GM19240 (cell line): ENCODE data around the gene ARMC8.
A peak's percentile ranks its signal among the peaks of the same experiment; 100 is the strongest.
"Not testable (repeated sequence)": the region's sequence is repeated elsewhere in the genome, so short reads cannot be mapped to it uniquely, and the experiment has no call there.

Experiments
- DNase-seq: peaks from one replicate; pipeline ENCODE4 v3.0.0; 2011; ENCODE audit warnings: low spot score; ENCODE audit not compliant: insufficient read length

ARMC8 gene

GRCh38 chr3:138187296-138188012 is at the start of gene ARMC8:
Gene ARMC8, plus strand, starts transcription at chr3:138187301. Its CDS starts 254 bp downstream, at chr3:138187555.
- peak; percentile 11 for DNase-seq

- DNase-seq, result no peak
Measured at GRCh38 chr3:138137861-138138260, 49.2 kb upstream of the ARMC8 start.

DNA sequence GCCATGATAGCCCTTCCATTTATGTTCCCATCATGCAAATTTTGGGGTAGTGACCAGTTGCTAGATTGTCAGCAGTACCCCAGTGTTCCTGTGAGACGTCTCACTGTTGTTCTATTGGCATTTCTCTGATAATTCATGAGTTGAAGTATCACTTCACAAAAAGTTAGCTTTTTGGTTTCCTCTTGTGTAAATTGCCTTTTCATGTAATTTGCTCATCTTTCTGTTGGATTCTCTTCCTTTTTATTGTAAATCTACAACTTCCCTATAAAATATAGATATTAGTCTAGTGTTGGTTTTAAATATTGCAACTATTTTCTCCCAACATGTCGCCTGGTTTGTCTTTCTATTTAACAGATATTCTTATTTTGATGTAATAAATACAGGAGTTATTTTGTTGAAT is 47.4 kb upstream of the ARMC8 start:
- no peak for DNase-seq

DNA sequence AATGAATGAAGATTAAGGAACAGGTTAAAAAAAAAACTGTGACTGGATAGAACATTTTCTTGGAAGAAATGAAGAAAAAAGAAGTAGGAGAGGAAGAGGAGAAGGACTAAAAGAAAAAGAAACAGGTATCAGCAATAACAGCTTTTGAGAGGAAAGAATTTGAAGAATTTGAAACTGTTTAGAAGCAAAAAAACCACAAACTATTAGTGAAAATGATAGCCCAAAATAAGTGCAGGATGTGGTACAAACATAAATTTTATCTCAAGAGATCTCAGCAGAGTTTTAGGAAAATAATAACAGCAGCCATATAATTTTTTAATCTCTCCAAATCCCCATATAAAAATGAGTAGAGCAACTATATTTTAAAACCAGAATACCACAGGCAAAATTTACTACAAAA is 46.2 kb upstream of the ARMC8 start:
- no peak for DNase-seq

DNA sequence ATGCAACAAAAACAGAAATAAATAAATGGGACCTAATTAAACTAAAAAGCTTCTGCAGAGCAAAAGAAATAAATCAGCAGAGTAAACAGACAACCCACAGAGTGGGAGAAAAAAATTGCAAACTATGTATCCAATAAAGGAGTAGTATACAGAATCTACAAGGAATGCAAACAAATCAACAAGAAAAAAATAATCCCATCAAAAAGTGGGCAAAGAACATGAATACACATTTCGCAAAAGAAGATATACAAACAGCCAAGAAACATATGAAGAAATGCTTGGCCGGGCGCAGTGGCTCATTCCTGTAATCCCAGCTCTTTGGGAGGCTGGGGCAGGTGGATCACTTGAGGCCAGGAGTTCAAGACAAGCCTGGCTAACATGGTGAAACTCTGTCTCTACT is 44.9 kb upstream of the ARMC8 start:
- not testable (repeated sequence) for DNase-seq

DNA sequence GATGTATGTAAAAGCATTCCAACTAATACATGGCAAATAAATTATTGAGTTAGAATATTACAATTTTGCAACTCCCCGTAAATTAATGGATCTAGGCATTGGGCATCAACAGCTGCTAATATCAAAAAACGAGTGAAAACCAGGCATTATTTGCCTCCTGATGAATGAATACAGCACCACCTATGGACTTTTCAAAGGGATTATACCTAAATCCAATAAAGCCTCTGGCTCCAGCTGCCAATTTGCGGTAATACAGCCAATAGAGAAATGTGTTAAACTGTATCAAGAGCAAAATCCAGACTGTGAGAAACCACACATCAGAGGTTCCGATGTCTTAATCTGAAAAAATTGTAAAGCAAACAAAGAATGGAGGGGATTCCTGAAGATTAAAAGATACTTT is 38.6 kb upstream of the ARMC8 start:
- no peak for DNase-seq

- DNase-seq, result no peak
Measured at GRCh38 chr3:138154534-138154933, 32.6 kb upstream of the ARMC8 start.

DNA sequence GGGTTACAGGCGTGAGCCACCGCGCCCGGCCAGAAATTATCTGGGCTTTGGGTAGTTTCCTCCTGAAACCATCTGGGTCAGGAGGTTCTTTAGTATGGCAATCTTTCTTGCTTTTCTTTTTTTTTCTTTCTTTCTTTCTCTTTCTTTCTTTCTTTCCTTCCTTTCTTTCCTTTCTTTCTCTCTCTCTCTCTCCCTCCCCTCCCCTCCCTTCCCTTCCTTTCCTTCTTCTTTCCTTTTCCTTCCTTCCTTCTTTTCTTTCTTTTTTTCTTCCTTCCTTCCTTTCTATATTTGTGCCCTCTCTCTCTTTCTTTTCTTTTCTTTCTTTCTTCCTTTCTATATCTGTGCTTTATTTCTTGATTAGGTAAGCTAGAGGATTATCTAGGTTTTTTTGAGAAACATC is 29.4 kb upstream of the ARMC8 start:
- no peak for DNase-seq

DNA sequence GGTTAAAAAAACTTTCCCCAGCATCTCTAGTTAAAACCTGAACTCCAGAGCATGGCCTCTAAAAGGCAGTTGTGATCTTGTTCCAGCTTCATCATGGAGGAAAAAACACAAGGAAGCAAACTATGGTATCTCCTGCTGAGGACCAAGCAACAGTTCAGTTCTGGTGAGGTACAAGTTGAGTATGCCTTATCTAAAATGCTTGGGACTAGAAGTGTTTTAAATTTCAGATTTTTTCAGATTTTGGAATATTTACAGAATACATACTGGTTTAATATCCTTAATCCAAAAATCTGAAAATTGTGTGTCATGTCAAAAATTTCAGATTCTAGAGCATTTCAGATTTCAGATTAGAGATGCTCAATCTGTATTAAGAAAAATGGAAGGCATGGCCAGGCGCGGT is 22.0 kb upstream of the ARMC8 start:
- DNase-seq, result no peak

GRCh38 chr3:138172625-138173024 is 14.5 kb upstream of the ARMC8 start:
- DNase-seq, result no peak

DNA sequence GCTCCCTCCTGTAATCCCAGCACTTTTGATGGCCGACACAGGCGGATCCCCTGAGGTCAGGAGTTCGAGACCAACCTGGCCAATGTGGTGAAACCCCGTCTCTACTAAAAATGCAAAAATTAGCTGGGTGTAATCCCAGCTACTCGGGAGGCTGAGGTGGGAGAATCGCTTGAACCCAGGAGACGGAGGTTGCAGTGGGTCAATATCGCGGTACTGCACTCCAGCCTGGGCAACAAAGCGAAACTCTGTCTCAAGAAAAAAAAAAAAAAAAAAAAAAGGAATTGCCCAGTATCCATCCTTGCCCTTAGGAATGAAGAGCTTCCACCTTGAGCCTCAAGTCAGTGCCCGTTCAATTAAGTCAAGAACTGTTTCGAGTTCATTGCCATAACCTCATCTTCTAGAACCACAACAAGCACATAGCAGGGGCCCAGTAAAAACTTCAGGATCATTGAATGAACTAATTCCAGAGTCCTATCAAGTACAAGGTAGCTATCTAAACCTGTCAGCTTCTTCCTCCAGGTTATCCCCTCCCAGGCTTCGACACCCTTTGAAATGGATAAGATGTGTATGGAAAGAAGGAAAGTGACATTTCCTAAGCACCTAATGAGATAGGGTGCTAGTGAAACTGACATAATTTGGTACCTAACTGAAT is 13.2 kb upstream of the ARMC8 start:
- no peak for DNase-seq

DNA sequence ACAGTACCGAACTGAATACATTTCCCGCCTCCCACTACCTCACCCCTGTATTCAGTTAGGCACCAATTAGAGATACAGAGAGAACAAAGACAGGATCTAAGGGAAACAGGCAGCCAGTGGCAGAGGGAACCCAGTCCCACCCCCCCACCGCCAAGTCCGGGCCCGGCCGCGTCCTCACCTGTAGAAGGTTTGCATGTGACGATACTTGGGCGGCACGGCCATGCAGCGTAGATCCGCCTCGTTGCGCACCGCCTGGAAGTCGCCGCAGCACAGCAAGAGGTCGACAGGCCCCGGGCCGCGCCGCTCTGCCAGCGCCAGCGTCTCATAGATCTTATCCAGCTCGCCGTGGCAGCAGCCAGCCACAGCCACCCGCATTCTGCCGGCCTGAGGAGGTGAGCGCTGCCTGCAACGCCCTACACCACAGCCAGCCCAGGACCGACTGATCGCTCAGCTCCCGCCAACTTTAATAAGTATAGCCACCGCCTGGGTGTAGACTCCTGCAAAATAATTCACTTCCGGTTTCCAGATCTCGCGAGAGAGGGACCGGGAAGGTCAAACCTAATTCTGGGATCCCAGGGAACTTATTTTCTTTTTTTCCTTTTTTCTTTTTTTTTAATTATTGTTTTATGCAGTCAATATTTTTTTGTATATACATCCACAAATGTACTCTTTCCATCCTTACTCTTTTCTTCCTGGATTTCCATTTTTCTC is 12.5 kb upstream of the ARMC8 start, which contains the start of gene DBR1:
Gene DBR1 (minus strand): TSS at position 501 of the 711 bp plus-strand sequence. CDS start 126 bp downstream, at position 375.
- peak; percentile 19 for DNase-seq

DNA sequence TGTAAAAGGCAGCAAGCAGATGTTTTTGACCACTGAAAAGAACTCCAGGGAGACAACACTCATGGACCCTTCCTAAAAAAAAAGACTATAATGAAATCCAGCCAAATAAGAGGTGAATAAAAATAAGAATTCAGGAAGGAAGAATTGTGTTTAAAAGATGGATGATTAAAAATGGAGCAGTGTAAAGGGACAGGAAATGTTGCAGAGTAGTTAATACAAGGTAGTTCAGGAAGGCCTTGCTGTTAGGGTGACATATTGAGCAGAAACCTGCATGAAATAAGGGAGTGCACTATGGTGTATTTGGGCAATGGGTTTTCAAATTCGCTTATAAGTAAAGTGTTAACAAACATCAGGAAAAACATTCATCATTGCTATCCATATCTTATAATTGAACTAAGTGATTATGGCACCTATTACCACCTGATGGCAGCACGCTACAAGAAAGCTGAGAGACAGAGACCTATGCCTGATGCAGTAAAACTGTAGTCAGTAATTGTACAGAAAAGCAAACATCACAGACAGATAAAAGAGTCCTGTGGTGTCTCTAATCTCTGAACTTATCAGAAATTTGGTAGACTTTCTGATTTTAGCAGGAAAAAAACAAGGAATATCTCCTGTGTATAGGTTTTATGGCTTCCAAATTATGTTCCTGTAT is 6.6 kb upstream of the ARMC8 start:
- no peak for DNase-seq

- no peak for DNase-seq
Measured at GRCh38 chr3:138184994-138185393, 2.1 kb upstream of the ARMC8 start.

- no peak for DNase-seq
Measured at GRCh38 chr3:138186221-138186620, 880 bp upstream of the ARMC8 start.

DNA sequence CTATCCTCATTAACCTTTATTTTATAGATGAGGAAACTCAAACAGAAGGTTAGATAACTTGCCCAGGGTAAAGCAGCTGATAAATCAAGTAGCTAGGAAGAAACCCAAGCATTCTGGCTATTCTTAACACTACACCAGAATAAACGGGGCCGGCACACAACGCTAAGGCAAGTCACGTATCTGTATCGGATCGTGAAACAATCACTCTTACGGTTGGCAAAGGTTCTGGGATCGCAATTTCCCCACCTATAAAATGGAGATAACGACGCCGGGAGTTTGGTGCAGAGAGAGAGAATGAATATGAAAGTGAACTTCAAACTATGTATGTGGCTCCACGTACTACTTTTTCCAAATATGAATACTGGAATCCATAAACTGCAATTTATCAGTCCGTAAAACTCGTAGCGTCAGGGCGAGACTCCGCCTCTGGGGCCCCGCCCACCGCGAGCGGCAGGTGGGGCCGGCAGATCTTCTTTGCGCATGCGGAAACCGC is 252 bp upstream of the ARMC8 start:
- DNase-seq, result peak; percentile 89

DNA sequence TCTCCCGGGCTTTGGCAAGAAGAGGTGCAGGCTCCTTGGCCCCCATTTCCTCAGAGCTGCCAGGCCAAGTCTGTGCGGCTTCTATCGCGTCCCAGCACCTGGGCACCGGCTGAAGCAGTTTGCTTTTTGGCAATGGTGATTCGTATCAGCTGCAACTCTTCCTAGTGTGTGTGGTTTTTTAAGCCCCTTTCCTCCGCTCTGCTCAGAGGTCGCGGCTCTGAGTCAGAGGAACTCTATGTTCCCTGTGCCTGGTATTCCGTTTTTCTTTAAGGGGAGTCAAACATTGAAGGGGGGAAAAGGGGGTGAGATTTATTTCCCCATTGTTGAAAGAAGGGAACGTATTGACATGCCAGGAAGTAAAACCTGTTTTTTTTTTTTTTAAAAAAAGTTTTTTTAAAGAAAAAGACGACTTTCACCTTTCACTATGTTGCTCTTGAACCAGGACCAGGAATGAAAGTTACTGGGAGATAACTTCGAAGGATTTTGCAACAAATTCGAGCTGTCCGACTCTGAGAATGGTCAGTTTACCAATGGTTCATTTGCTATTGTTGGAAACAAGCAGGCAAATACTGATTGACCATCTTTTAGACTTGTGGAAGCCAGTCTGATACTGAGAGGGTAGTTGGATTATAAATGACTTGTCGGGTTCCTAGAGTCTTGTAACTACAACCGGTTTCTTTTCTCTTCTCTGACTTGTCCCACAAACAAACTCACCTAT is 1.1 kb downstream of the ARMC8 start:
- DNase-seq, result no peak

DNA sequence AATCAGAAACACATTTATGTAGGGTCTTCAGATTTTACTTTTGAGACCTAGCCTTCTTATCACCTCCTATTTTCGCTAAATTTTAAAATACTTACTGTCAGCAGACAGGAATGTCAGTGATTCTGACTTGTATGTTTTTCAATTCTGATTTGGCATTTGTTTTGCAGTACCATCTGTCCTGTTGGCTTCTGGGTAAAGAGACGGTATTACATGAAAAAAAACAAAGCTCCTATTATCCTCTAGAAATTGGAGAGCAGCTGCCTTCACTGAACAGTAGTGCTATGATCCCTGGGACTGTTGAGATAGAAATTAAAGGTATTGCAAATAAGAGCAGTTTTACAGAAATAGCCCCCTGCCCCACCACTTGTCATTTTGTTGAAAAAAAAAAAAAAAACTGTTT is 8.4 kb downstream of the ARMC8 start:
- DNase-seq, result no peak

GRCh38 chr3:138196023-138196422 is 8.9 kb downstream of the ARMC8 start:
- DNase-seq, result no peak

DNA sequence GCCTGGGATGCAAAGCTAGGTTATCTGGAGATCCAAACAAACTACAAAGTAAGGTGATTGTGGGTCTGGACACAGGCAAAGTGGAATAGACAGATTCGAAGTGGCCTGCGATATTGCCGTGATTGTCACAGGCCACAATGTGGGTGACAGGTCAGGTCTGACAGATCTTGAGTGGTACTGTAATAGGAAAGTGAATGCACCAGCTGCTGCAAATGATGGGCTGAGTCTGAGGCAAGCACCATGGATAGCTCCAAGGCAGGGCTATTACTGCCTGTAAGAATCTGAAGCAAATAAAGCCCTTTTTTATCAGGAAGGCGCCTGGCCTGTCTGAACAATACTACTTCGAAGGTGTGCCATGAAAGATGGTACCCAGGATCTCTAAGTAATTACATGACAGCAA is 10.0 kb downstream of the ARMC8 start:
- DNase-seq, result no peak

- DNase-seq, result no peak
Measured at GRCh38 chr3:138197524-138197923, 10.4 kb downstream of the ARMC8 start.
